Thoracic aorta (tissue), 2 donors: ENCODE measurements around the gene DOK5. TPM values are rescaled to one million over a fixed set of nuclear protein-coding genes. Genes with fewer than 3 reads are reported as not detected.

ENCODE experiments used
- ATAC-seq: fragments of 150-250 bp; one replicate; pipeline ENCODE4 v1.8.0; 2017; ENCODE audit warnings: low read depth; ENCODE audit not compliant: insufficient number of reproducible peaks, low FRiP score
- DNase-seq: peaks from one replicate; pipeline ENCODE4 v3.0.0-alpha.2; 2020; ENCODE audit warnings: low spot score
- H3K27ac ChIP-seq, 2 donors: fragments of 200-600 bp; sonication (generic); 1 replicate in 1 of 2; 2 replicates in 1 of 2; pipeline ENCODE4 v1.5.1; 2016; ENCODE audit warnings: mild to moderate bottlenecking in 2 of 2, moderate library complexity in 2 of 2
- H3K27me3 ChIP-seq: fragments of 200-600 bp; sonication (generic); replicated peaks from 2 replicates; pipeline ENCODE4 v1.6.0; 2016; ENCODE audit warnings: mild to moderate bottlenecking; ENCODE audit not compliant: insufficient read depth
- H3K36me3 ChIP-seq: fragments of 200-600 bp; sonication (generic); one replicate; pipeline ENCODE4 v1.5.1; 2016
- H3K4me1 ChIP-seq, 2 donors: fragments of 200-600 bp; sonication (generic); 1 replicate in 1 of 2; 2 replicates in 1 of 2; pipeline versions ENCODE4 v1.5.1 to v1.6.0; 2016; ENCODE audit warnings: low read depth in 2 of 2, mild to moderate bottlenecking in 1 of 2; ENCODE audit not compliant: control insufficient read depth in 1 of 2
- H3K4me3 ChIP-seq: fragments of 200-600 bp; sonication (generic); 2 replicates; pipeline ENCODE4 v1.5.1; 2016; ENCODE audit warnings: mild to moderate bottlenecking
- H3K9me3 ChIP-seq: fragments of 200-600 bp; sonication (generic); 2 replicates; pipeline ENCODE4 v1.5.1; 2016
- total RNA-seq, 2 donors: library from RNA; depleted of rRNA; stranded (reverse); fragments of >200 nt; gene quantifications; one replicate each; pipeline versions ENCODE4 v1.1.0 to v1.2.3, GENCODE V29; 2016
- TF ChIP-seq, protein P1 (sequence below): fragments of 200-600 bp; sonication (generic); IDR thresholded peaks from one replicate; pipeline ENCODE4 v1.5.1; 2019; ENCODE audit warnings: antibody characterized with exemption

The DOK5 gene
- total RNA-seq, 2 donors from 2014 or later: 8.3 to 21.7 TPM

DNA sequence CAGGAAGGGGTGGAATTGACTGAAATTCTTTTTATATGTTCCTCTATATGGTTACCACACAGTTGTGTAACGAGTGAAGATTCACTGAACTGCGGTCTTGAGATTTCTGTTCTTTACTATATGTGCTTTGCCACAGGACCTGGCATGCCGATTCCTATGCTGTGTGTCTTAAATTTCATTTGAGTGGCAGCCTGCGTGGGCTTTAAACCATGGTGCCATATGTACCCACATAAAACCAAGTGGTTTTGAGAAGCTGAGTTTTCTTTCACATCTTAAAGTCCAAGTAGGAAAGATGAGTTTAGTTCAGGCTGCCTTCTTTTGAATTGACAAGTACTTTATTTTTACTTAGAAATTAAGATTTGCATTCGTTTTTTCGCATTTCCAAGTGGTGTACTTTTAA, 101.1 kb downstream of the DOK5 start:
- Histone ChIP-seq H3K27ac (no peak overlapping the region), H3K36me3 (no peaks in the 10 kb centered on the region), H3K4me3 (no peak overlapping the region), H3K27me3 (no peaks in the 10 kb centered on the region), H3K4me1 (no peaks in the 10 kb centered on the region), H3K9me3 (no peaks in the 10 kb centered on the region)
- TF ChIP-seq, protein P1, sequence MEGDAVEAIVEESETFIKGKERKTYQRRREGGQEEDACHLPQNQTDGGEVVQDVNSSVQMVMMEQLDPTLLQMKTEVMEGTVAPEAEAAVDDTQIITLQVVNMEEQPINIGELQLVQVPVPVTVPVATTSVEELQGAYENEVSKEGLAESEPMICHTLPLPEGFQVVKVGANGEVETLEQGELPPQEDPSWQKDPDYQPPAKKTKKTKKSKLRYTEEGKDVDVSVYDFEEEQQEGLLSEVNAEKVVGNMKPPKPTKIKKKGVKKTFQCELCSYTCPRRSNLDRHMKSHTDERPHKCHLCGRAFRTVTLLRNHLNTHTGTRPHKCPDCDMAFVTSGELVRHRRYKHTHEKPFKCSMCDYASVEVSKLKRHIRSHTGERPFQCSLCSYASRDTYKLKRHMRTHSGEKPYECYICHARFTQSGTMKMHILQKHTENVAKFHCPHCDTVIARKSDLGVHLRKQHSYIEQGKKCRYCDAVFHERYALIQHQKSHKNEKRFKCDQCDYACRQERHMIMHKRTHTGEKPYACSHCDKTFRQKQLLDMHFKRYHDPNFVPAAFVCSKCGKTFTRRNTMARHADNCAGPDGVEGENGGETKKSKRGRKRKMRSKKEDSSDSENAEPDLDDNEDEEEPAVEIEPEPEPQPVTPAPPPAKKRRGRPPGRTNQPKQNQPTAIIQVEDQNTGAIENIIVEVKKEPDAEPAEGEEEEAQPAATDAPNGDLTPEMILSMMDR: no peak
- DNase-seq: no peak
- no peak for ATAC-seq

DNA sequence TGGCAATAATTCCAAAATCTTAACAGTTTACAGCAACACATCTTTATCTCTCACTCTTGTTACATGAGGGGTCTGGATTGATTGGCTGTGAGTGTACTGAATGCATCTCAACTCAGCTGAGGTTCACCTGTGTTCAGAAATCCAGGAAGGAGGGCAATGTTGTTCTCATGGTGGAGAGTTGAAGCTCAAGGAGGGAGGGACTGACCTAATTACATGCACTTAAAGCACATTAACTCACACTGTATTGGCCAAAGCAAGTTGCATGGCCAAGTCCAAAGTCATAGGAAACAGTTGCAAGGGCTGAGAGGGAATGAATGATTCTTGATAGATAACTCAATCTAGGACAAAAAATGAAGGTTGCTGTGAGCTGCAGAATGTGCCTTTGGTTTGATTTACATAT, 102.2 kb downstream of the DOK5 start:
- no peak overlapping the region for H3K4me3 ChIP-seq
- H3K27ac ChIP-seq: no peak overlapping the region
- H3K4me1 ChIP-seq: no peaks in the 10 kb centered on the region
- DNase-seq (no peak), ATAC-seq (no peak)
- no peaks in the 10 kb centered on the region for H3K9me3 ChIP-seq
- no peaks in the 10 kb centered on the region for H3K36me3 ChIP-seq
- TF ChIP-seq, protein P1: no peak
- H3K27me3 ChIP-seq: no peaks in the 10 kb centered on the region

DNA sequence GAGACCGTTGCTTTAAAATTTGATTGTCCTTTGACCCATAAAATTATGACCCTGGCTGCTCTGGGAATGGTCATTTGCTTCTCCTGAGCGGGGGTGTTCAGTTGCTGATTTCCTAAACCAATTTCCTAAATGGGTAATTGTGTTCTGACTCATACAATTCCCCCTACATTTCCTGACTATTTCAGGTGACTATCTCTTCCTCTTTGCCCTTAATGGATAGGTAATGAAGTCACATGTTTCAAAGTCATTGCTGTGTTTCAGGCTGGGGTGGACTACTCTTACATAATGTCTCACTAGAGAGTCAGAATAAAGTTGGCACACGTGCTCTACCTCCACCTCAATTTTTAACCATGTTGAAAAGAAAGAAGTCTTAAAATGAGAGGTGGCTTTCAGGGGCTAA, 109.8 kb downstream of the DOK5 start:
- ATAC-seq (no peak), DNase-seq (no peak)
- H3K27me3 ChIP-seq: no peaks in the 10 kb centered on the region
- TF ChIP-seq, protein P1: no peak
- H3K4me3 ChIP-seq: no peak overlapping the region
- H3K9me3 ChIP-seq: no peaks in the 10 kb centered on the region
- H3K36me3 ChIP-seq: no peaks in the 10 kb centered on the region
- H3K4me1 ChIP-seq: no peaks in the 10 kb centered on the region
- H3K27ac ChIP-seq: no peak overlapping the region

DNA sequence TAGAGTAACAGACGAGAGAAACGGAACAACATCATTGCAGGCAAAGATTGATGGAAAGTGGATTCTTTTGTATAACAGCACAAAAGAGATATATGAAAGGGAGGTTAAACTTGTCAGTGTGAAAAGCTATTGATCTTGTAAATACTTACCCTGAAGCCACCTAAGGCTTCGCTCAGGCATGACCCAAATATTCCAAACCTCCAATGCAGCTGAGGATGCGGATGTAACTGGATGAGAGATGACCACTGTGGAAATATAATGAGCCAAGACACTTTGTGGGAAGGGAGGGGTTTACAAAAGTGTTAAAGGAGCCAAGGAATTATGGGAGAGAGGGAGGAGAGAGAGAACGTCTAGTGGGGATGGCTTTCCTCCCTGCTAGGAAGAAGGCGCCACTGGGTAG, 112.0 kb downstream of the DOK5 start:
- DNase-seq (no peak), ATAC-seq (no peak)
- Histone ChIP-seq H3K4me1 (no peaks in the 10 kb centered on the region), H3K27me3 (no peaks in the 10 kb centered on the region), H3K4me3 (no peak overlapping the region), H3K36me3 (no peaks in the 10 kb centered on the region), H3K27ac (no peak overlapping the region), H3K9me3 (no peaks in the 10 kb centered on the region)
- TF ChIP-seq, protein P1: no peak

DNA sequence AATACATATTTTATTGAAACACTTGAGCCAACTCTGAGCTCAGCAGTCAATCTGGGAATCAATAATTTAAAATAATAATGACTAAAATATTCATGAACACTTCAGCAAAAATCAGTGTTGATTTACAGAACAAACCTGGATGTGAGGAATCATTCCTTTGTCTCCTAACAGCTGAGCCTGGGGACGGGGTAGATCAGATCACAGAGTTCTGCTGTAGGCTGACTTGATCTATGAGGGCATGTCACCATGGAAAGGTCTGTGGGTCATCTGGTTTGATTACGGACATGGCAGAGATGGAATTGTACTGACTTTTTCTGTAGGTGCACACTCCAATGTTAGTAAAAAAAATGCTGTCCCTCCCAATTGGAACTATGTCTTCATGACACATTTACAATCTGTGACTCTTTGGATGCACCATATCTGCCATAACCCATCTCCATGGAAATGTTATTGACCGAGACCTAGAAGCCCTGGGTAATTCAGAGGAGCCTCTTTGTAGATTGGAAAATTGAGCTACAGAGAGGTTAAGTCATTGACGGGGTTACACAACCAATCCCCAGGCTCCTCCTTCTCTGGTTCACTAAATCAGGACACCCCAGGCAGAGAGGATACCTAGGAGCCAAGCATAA, 114.1 kb downstream of the DOK5 start:
- Histone ChIP-seq H3K36me3 (no peaks in the 10 kb centered on the region), H3K27me3 (no peaks in the 10 kb centered on the region), H3K4me1 (no peaks in the 10 kb centered on the region), H3K4me3 (no peak overlapping the region), H3K9me3 (no peaks in the 10 kb centered on the region), H3K27ac (no peak overlapping the region)
- ATAC-seq (no peak), DNase-seq (no peak)
- TF ChIP-seq, protein P1: no peak
